ENCODE data around the gene TAF6.

GRCh38 chr7:100115026-100115425 is 4.1 kb downstream of the TAF6 start:
- TF ChIP-seq EZH2 (IDR thresholded peaks at IDR 0.05; ENCODE audit: low read depth, unreplicated experiment) (no peak), REST (IDR thresholded peaks at IDR 0.05; ENCODE audit: unreplicated experiment) (no peak), CTCF (conservative IDR thresholded peaks at IDR 0.05; ENCODE audit: low read depth in 2 of 2) (no peak), EZH2phosphoT487 (IDR thresholded peaks at IDR 0.05; ENCODE audit: unreplicated experiment) (no peak), ZNF331 (CRISPR knock-in tag; IDR thresholded peaks at IDR 0.05; ENCODE audit: low read depth) (no peak), NANOG (IDR thresholded peaks at IDR 0.05; ENCODE audit: borderline replicate concordance) (no peak)
